ENCODE results near the gene NEU2. TPM values are rescaled to one million over a fixed set of nuclear protein-coding genes. Genes with fewer than 3 reads are reported as not detected.

Gene NEU2
- total RNA-seq, 1 donor from 2014 or later, result not detected

DNA sequence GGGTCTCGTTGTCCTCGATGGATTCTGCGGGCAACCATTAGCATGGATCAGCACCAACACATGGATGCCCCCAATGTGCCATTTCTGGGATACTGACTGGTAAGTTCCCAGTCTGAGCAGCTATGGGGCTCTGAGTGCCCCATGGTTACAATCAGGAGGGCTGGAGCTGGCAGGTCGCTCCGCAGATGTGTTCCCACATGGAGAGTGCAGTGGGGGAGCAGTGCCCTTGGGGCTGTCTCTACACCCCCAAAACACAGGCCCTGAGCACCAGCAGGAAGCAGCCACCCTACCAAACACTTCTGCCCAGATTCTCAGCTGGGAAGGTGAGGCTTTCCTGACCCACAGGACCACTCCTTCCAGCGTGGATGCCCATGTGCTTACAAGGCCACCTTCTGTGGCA lies 27.4 kb upstream of the NEU2 start:
- Mint-ChIP-seq H3K27ac (ENCODE audit: unreplicated experiment) (no peak overlapping the region), H3K9me3 (ENCODE audit: unreplicated experiment) (no peaks in the 10 kb centered on the region), H3K4me3 (ENCODE audit: unreplicated experiment) (no peak overlapping the region), H3K36me3 (ENCODE audit: low read depth, unreplicated experiment) (no peaks in the 10 kb centered on the region), H3K4me1 (ENCODE audit: unreplicated experiment) (no peaks in the 10 kb centered on the region), H3K27me3 (ENCODE audit: unreplicated experiment) (peaks cover 2% of the 10 kb centered on the region)
- TF ChIP-seq, protein P1, sequence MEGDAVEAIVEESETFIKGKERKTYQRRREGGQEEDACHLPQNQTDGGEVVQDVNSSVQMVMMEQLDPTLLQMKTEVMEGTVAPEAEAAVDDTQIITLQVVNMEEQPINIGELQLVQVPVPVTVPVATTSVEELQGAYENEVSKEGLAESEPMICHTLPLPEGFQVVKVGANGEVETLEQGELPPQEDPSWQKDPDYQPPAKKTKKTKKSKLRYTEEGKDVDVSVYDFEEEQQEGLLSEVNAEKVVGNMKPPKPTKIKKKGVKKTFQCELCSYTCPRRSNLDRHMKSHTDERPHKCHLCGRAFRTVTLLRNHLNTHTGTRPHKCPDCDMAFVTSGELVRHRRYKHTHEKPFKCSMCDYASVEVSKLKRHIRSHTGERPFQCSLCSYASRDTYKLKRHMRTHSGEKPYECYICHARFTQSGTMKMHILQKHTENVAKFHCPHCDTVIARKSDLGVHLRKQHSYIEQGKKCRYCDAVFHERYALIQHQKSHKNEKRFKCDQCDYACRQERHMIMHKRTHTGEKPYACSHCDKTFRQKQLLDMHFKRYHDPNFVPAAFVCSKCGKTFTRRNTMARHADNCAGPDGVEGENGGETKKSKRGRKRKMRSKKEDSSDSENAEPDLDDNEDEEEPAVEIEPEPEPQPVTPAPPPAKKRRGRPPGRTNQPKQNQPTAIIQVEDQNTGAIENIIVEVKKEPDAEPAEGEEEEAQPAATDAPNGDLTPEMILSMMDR (IDR thresholded peaks at IDR 0.05; ENCODE audit: unreplicated experiment), result no peak
- DNase-seq (ENCODE audit: low spot score), result no peak

DNA sequence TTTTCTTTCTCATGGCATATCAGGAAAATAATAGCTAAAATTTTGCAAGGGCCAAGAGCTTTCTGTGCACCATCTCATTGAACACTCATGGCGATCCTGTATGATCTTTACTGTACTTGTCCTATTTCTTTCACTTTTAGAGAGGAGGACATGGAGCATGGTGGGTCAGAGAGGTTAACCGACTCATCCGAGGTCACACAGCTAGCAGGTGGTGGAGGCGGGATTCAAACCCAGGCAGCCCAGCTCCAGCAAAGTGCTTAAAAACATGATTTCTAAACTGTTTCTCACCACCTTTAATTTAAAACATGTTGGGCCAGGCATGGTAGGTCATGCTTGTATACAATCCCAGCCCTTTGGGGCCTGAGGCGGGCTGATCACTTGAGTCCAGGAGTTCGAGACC lies 25.8 kb upstream of the NEU2 start:
- Mint-ChIP-seq H3K9me3 (ENCODE audit: unreplicated experiment) (no peaks in the 10 kb centered on the region), H3K27me3 (ENCODE audit: unreplicated experiment) (peaks cover 2% of the 10 kb centered on the region), H3K36me3 (ENCODE audit: low read depth, unreplicated experiment) (no peaks in the 10 kb centered on the region), H3K4me3 (ENCODE audit: unreplicated experiment) (no peak overlapping the region), H3K27ac (ENCODE audit: unreplicated experiment) (no peak overlapping the region), H3K4me1 (ENCODE audit: unreplicated experiment) (no peaks in the 10 kb centered on the region)
- TF ChIP-seq, protein P1 (IDR thresholded peaks at IDR 0.05; ENCODE audit: unreplicated experiment), result no peak
- no peak for DNase-seq (ENCODE audit: low spot score)

DNA sequence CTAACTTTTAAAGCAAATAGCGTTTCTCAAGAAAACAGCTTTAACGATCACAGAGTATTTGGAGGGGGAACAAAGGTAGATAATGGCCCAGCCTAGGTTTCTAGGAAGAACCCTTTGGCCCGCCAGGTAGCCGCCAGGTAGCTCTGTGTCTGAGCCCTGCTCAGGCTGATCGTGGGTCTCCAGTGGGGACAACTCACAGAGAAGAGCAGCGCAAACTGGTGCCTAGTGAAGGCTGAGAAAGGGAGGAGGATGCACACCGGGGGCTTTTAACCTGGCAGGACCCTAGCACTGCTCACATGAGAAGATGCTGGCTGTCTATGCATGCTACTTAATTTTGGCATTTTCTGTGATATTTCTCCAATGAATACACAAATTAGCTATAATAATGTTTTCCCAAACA lies 25.2 kb upstream of the NEU2 start:
- no peak overlapping the region for H3K27ac Mint-ChIP-seq (ENCODE audit: unreplicated experiment)
- H3K9me3 Mint-ChIP-seq (ENCODE audit: unreplicated experiment), result no peaks in the 10 kb centered on the region
- H3K36me3 Mint-ChIP-seq (ENCODE audit: low read depth, unreplicated experiment), result no peaks in the 10 kb centered on the region
- no peaks in the 10 kb centered on the region for H3K4me1 Mint-ChIP-seq (ENCODE audit: unreplicated experiment)
- TF ChIP-seq, protein P1 (IDR thresholded peaks at IDR 0.05; ENCODE audit: unreplicated experiment), result no peak
- peaks cover 2% of the 10 kb centered on the region for H3K27me3 Mint-ChIP-seq (ENCODE audit: unreplicated experiment)
- H3K4me3 Mint-ChIP-seq (ENCODE audit: unreplicated experiment), result no peak overlapping the region
- DNase-seq (ENCODE audit: low spot score), result no peak

DNA sequence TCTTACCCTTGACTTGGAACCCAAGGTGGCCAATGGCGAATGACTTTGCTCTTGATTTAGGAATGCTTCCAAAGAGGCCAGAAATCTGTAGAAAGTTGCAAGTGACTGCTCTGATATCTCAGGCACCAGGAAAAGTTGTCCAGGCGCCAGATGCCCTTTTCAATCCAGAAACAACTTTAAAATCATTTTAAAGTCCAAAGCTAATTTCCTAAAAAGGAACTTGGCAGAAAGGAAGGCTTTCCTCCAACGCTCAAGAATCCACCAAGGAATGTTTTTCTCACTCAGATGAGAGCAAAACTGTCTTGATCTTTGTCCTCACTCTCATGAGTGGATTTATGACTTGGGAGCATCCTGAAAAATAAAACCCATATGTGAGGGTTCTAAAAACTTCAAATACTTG lies 24.7 kb upstream of the NEU2 start:
- H3K4me1 Mint-ChIP-seq (ENCODE audit: unreplicated experiment), result no peaks in the 10 kb centered on the region
- peaks cover 2% of the 10 kb centered on the region for H3K27me3 Mint-ChIP-seq (ENCODE audit: unreplicated experiment)
- no peaks in the 10 kb centered on the region for H3K9me3 Mint-ChIP-seq (ENCODE audit: unreplicated experiment)
- H3K27ac Mint-ChIP-seq (ENCODE audit: unreplicated experiment), result no peak overlapping the region
- no peaks in the 10 kb centered on the region for H3K36me3 Mint-ChIP-seq (ENCODE audit: low read depth, unreplicated experiment)
- DNase-seq (ENCODE audit: low spot score), result no peak
- no peak overlapping the region for H3K4me3 Mint-ChIP-seq (ENCODE audit: unreplicated experiment)
- TF ChIP-seq, protein P1 (IDR thresholded peaks at IDR 0.05; ENCODE audit: unreplicated experiment), result no peak

DNA sequence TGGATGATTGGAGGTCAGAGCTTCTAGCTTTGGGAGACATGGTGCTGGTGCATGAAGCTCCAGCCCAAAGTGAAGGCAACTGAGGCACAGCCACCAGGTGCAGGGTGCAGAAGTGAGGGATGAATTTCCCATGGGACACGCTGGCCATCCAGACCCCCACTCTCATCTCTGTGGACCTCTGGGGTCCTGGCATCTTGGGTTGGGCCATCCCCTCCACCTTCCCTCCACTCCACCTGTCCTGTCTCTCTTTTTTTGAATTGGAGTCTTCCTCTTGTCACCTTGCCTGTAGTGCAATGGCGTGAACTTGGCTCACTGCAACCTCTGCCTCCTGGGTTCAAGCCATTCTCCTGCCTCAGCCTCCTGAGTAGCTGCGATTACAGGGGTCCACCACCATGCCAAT lies 22.8 kb upstream of the NEU2 start:
- Mint-ChIP-seq H3K9me3 (ENCODE audit: unreplicated experiment) (no peaks in the 10 kb centered on the region), H3K4me3 (ENCODE audit: unreplicated experiment) (no peak overlapping the region), H3K36me3 (ENCODE audit: low read depth, unreplicated experiment) (no peaks in the 10 kb centered on the region), H3K4me1 (ENCODE audit: unreplicated experiment) (no peaks in the 10 kb centered on the region), H3K27me3 (ENCODE audit: unreplicated experiment) (peaks cover 2% of the 10 kb centered on the region), H3K27ac (ENCODE audit: unreplicated experiment) (no peak overlapping the region)
- TF ChIP-seq, protein P1 (IDR thresholded peaks at IDR 0.05; ENCODE audit: unreplicated experiment), result no peak
- no peak for DNase-seq (ENCODE audit: low spot score)
